Measurements from ENCODE around the gene SHC2. TPM values are rescaled to one million over a fixed set of nuclear protein-coding genes. Genes with fewer than 3 reads are reported as not detected.
"Not testable (repeated sequence)": the region's sequence is repeated elsewhere in the genome, so short reads cannot be mapped to it uniquely, and the experiment has no call there.

SHC2 gene
- total RNA-seq, 3 donors from 2014 or later, result 0.16 to 0.33 (median 0.26) TPM

GRCh38 chr19:482186-483041, 21.6 kb upstream of the SHC2 start:
- DNase-seq (no peak), ATAC-seq (no peak)
- Mint-ChIP-seq H3K4me3 (no peak overlapping the region), H3K4me1 (ENCODE audit: low read depth) (peaks cover 5% of the 10 kb centered on the region), H3K36me3 (ENCODE audit: insufficient read depth) (no peaks in the 10 kb centered on the region), H3K27me3 (ENCODE audit: low read depth) (peaks cover 21% of the 10 kb centered on the region), H3K9me3 (no peaks in the 10 kb centered on the region)

DNA sequence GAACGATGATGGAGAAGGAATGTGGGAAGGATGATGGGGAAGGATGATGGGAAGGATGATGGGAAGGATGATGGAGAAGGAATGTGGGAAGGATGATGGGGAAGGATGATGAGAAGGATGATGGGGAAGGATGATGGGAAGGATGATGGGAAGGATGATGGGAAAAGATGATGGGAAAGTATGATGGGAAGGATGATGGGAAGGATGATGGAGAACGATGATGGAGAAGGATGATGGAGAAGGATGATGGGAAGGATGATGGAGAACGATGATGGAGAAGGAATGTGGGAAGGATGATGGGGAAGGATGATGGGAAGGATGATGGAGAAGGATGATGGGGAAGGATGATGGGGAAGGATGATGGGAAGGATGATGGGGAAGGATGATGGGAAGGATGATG, 20.3 kb upstream of the SHC2 start:
- H3K9me3 Mint-ChIP-seq; ATAC-seq; DNase-seq; H3K36me3 Mint-ChIP-seq (ENCODE audit: insufficient read depth); H3K4me3 Mint-ChIP-seq; H3K4me1 Mint-ChIP-seq (ENCODE audit: low read depth): not testable (repeated sequence)
- H3K27me3 Mint-ChIP-seq (ENCODE audit: low read depth), result peaks cover 18% of the 10 kb centered on the region

DNA sequence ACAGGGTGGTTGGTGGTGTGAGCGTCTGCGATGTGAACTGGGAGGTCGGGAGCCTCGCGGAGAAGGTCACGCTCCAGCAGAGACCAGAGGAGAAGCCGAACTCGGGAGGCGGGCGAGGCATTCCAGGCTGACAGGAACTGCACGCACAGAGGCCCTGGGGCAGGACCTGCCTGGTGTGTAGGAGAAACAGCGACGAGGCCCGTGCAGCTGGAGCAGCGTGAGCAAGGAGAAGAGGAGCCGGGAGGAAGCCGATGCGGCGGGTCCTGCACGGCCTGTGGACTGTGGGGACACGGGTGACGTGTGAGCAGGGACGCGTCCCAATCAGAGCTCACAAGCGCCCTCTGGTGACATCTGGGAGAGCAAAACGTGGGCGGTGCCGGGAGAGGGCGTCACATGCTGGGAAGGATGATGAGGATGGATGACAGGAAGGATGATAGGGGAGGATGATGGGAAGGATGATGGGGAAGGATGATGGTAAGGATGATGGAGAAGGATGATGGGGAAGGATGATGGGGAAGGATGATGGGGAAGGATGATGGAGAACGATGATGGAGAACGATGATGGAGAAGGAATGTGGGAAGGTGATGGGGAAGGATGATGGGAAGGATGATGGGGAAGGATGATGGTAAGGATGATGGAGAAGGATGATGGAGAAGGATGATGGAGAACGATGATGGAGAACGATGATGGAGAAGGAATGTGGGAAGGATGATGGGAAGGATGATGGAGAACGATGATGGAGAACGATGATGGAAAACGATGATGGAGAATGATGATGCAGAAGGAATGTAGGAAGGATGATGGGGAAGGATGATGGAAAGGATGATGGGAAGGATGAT, 19.4 kb upstream of the SHC2 start:
- Mint-ChIP-seq H3K36me3 (ENCODE audit: insufficient read depth) (no peaks in the 10 kb centered on the region), H3K27me3 (ENCODE audit: low read depth) (peaks cover 11% of the 10 kb centered on the region), H3K9me3 (no peaks in the 10 kb centered on the region), H3K4me1 (ENCODE audit: low read depth) (peaks cover 5% of the 10 kb centered on the region), H3K4me3 (peak overlapping the region; percentile 6)
- DNase-seq (peak; percentile 39), ATAC-seq (no peak)

DNA sequence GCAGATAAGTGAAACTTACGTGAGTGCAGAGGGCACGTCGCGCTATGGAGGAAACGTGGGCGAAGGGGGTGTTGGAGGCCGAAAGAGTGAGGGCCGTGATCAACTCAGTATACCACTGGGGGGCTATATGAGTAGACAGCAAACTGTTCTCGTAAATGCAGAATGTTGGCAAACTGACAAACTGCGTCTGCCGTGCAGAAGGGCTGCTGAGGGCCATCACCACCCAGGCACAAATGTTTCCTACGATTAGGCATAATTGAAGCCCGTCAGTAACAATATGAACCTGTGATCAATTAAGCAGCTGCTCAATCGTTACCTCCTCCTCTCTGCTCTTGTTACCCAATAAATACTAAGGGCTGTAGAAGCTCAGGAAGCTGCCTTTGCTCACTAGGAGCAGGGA, 18.1 kb upstream of the SHC2 start:
- no peaks in the 10 kb centered on the region for H3K9me3 Mint-ChIP-seq
- no peaks in the 10 kb centered on the region for H3K36me3 Mint-ChIP-seq (ENCODE audit: insufficient read depth)
- H3K4me1 Mint-ChIP-seq (ENCODE audit: low read depth), result peaks cover 5% of the 10 kb centered on the region

DNA sequence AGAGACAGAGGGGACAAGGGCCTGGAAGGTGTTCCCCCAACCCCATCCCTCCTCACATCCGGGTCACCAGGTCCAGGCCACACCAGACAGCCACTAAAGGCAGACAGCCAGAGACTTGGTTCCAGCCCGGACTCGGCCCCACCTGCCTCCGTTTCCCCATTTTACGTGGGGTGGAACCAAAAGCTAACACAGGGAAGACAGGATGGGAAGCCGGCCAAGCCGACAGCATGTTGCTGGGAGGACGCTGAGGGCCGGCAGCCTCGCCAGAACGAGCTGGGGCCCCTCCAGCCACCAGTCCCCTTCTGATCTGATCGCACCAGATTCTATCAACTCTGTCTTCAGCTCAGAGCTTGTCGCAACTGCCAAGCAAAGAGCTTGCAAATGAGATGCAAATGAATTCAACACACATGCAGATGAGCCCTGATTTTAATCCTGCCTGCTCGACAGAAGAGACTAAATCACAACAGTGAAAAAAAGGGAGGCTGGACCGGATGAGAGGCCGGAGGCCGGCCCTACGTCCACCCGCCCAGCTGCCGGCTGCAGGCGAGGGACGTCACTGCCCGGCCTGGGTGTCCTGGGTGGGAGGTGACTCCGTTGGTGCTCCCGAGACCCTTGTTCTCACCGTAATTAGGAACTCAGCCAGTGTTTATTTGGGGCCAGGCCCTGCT, 17.5 kb upstream of the SHC2 start:
- Mint-ChIP-seq H3K4me1 (ENCODE audit: low read depth) (peaks cover 5% of the 10 kb centered on the region), H3K9me3 (no peaks in the 10 kb centered on the region), H3K27me3 (ENCODE audit: low read depth) (no peaks in the 10 kb centered on the region), H3K36me3 (ENCODE audit: insufficient read depth) (no peaks in the 10 kb centered on the region), H3K4me3 (no peak overlapping the region)
- no peak for DNase-seq
- ATAC-seq, result no peak

More for the DNA sequence above, 18.1 kb upstream of the SHC2 start:
- ATAC-seq (no peak), DNase-seq (no peak)
- Mint-ChIP-seq H3K4me3 (no peak overlapping the region), H3K27me3 (ENCODE audit: low read depth) (peaks cover 2% of the 10 kb centered on the region)

- no peak for ATAC-seq
- Mint-ChIP-seq H3K27me3 (ENCODE audit: low read depth) (no peaks in the 10 kb centered on the region), H3K9me3 (no peaks in the 10 kb centered on the region), H3K36me3 (ENCODE audit: insufficient read depth) (no peaks in the 10 kb centered on the region), H3K4me3 (no peak overlapping the region), H3K4me1 (ENCODE audit: low read depth) (peaks cover 5% of the 10 kb centered on the region)
- DNase-seq, result no peak
Observed at GRCh38 chr19:475360-475759, 14.5 kb upstream of the SHC2 start.

DNA sequence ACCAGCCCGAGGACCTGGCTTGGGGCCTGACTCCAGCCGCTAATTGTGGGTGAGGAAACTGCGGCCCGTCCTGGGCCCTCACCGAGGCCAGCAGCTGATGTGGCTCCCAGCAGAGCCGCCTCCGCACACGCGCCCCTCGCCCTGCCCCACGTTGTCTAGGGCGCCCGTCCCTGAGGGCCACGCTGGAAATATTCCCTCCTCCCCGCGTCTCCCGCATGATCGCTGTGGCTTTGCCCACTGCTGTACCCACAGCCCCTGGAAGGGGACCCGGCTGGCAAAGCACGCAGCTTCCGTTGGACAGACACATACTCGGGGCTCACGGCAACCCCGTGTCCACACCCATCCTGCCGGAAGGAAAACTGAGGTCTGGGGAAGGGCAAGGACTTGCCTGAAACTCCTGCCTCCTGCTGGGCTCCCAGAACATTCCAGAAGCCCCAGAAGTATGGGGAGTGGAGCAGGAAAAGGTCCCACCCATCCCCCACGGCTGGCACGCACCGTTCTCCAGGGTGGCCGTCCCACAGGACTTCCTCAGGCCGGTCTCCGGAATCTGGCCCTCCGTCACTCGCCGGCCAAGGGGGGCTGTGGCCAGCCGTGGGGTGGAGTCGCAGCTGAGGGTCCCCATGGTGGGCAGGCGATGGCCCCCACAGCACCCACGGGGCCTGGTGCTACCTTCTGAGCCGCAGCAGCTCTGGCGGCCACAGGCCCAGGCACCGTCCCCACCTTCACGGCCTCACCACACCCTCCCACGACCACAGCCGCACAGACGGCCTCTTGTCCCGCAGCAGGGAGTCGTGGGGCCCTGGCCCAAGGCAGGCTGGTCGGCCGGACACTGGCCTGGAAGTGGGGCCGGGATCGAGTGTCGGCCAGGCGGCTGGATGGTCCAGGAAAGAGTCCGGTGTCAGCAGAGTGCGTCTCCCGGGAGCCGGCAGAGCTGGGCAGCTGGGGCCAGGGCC, 13.6 kb upstream of the SHC2 start:
- H3K36me3 Mint-ChIP-seq (ENCODE audit: insufficient read depth), result no peaks in the 10 kb centered on the region
- ATAC-seq, result no peak

DNA sequence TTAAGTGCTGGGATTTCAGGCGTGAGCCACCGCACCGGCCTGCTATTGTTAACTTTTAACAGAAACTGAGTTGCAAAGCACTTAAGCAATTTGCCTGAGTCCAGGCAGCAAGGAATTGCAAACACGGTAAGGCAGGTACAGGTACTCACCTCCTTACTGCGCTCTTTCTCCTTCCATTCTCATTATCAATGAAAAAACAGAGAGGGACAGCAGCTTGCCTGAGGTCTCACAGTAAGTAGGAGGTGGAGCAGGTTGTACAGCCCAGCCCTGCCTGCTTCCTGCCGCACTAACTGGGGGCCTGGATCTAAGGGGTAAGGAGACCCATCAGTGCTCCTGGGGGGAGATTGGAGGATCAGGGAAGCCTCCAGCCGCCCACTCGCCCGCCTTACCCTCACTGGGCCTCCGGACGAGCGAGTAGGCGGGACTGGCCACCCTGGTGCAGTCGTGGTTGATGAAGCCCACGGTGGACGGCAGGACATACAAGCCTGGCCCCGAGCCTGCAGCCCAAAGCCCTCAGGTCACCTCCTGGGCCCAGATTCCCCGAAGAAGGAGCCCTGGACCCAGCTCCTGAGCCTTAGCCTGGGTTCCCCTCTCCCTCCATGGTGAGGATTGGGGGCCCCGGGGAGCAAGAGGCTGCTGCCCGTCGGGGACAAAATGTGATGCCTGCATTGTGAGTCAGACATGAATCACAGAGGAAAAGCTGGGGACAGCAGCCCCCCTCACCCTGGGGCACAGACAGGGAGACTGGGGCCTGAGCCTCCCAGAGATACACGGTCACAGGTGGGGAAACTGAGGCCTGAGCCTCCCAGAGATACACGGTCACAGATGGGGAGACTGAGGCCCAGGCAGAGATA, 11.4 kb upstream of the SHC2 start:
- no peak for ATAC-seq
- DNase-seq, result no peak
- no peak overlapping the region for H3K4me3 Mint-ChIP-seq
- H3K9me3 Mint-ChIP-seq, result no peaks in the 10 kb centered on the region
- no peaks in the 10 kb centered on the region for H3K36me3 Mint-ChIP-seq (ENCODE audit: insufficient read depth)
- H3K4me1 Mint-ChIP-seq (ENCODE audit: low read depth), result no peaks in the 10 kb centered on the region
- H3K27me3 Mint-ChIP-seq (ENCODE audit: low read depth), result no peaks in the 10 kb centered on the region

More for the DNA sequence above, 13.6 kb upstream of the SHC2 start:
- no peaks in the 10 kb centered on the region for H3K27me3 Mint-ChIP-seq (ENCODE audit: low read depth)
- DNase-seq, result no peak
- no peaks in the 10 kb centered on the region for H3K9me3 Mint-ChIP-seq
- H3K4me1 Mint-ChIP-seq (ENCODE audit: low read depth), result no peaks in the 10 kb centered on the region
- no peak overlapping the region for H3K4me3 Mint-ChIP-seq

- no peaks in the 10 kb centered on the region for H3K27me3 Mint-ChIP-seq (ENCODE audit: low read depth)
- no peaks in the 10 kb centered on the region for H3K36me3 Mint-ChIP-seq (ENCODE audit: insufficient read depth)
- no peak overlapping the region for H3K4me3 Mint-ChIP-seq
- no peaks in the 10 kb centered on the region for H3K4me1 Mint-ChIP-seq (ENCODE audit: low read depth)
- DNase-seq (no peak), ATAC-seq (no peak)
- H3K9me3 Mint-ChIP-seq, result no peaks in the 10 kb centered on the region
Observed at GRCh38 chr19:470701-471100, 9.9 kb upstream of the SHC2 start.

GRCh38 chr19:469833-470232, 9.0 kb upstream of the SHC2 start:
- Mint-ChIP-seq H3K4me1 (ENCODE audit: low read depth) (no peaks in the 10 kb centered on the region), H3K36me3 (ENCODE audit: insufficient read depth) (no peaks in the 10 kb centered on the region), H3K27me3 (ENCODE audit: low read depth) (no peaks in the 10 kb centered on the region), H3K9me3 (no peaks in the 10 kb centered on the region), H3K4me3 (no peak overlapping the region)
- no peak for DNase-seq
- ATAC-seq, result no peak

DNA sequence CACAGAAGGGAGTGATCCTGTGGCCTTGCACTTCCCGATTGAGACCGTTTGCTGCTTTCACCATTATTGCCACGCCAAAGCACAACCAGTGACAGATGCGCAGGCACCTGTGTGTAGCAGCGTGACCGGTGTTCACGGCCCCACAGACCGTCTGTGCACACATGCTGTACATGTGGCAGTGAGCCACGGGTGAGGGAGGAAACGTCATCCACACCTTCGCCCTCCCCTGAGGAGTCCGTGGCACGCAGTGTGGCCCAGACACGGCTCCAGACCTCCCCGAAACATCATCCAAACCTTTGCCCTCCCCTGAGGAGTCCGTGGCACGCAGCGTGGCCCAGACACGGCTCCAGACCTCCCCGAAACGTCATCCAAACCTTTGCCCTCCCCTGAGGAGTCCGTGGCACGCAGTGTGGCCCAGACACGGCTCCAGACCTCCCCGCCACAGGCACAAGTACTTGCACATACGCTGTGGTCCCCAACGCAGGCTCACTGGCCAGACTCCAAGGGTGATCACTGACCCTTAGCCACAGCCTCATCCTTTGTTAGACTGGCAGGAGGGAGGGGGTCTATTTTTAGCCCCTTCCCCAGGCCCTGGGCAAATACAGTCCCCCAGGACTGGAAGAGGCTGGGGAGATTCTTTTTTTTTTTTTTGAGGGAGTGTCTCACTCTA, 7.9 kb upstream of the SHC2 start:
- no peaks in the 10 kb centered on the region for H3K4me1 Mint-ChIP-seq (ENCODE audit: low read depth)
- H3K36me3 Mint-ChIP-seq (ENCODE audit: insufficient read depth), result no peaks in the 10 kb centered on the region
- no peak for DNase-seq
- ATAC-seq, result no peak
- no peaks in the 10 kb centered on the region for H3K9me3 Mint-ChIP-seq
- no peaks in the 10 kb centered on the region for H3K27me3 Mint-ChIP-seq (ENCODE audit: low read depth)
- H3K4me3 Mint-ChIP-seq, result no peak overlapping the region

- no peaks in the 10 kb centered on the region for H3K4me1 Mint-ChIP-seq (ENCODE audit: low read depth)
Observed at GRCh38 chr19:467554-467953, 6.7 kb upstream of the SHC2 start.

More at GRCh38 chr19:467554-467953, 6.7 kb upstream of the SHC2 start:
- H3K27me3 Mint-ChIP-seq (ENCODE audit: low read depth), result peaks cover 4% of the 10 kb centered on the region
- H3K9me3 Mint-ChIP-seq, result no peaks in the 10 kb centered on the region
- no peaks in the 10 kb centered on the region for H3K36me3 Mint-ChIP-seq (ENCODE audit: insufficient read depth)
- ATAC-seq (no peak), DNase-seq (no peak)
- no peak overlapping the region for H3K4me3 Mint-ChIP-seq
